Mucosa of gallbladder (tissue), 1 donor: ENCODE measurements around the gene BAX. TPM values are rescaled to one million over a fixed set of nuclear protein-coding genes. Genes with fewer than 3 reads are reported as not detected.
A peak's percentile ranks its signal among the peaks of the same experiment; 100 is the strongest.

ENCODE experiments used
- DNase-seq: peaks from one replicate; pipeline ENCODE4 v3.0.0-alpha.2; 2020; ENCODE audit warnings: low spot score
- total RNA-seq: library from RNA; stranded (reverse); gene quantifications from one replicate; pipeline ENCODE4 v1.2.1, GENCODE V29; 2021
- donor health status: DM: no; HTN: no; CAD: no.

The BAX gene
- total RNA-seq, 1 donor from 2014 or later, result 110 TPM

DNA sequence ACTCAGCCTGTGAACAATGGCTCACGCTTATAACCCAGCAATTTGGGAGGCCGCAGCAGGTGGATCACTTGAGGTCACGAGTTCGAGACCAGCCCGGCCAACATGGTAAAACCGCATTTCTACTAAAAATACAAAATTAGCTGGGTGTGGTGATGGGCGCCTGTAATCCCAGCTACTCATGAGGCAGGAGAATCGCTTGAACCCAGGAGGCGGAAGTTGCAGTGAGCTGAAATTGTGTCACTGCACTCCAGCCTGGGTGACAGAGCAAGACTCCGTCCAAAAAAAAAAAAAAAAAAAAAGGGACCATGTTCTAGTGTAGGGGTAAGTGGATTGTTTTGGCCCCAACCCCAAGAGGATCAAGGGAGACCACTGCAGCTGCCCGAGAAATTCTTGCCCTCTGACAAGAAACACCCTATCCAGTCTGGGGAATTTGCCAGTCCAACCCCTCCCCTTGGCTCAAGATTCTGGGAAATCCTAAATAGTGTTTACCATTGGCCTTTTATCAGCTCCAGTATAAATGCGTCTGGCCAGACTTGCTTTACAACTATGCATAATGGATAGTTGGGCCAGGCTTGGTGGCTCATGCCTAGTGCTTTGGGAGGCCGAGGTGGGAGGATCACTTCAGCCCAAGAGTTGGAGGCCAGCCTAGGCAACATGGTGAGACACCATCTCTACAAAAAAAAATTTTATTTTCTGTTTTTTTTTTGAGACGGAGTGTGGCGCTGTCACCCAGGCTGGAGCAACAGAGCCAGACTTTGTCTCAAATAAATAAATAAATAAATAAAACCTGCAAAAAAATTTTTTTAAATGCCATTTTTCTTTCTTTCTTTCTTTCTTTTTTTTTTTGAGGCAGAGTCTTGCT lies 26.3 kb upstream of the BAX start:
- DNase-seq, result no peak

GRCh38 chr19:48933382-48933932 lies 21.2 kb upstream of the BAX start, which contains the start of gene DHDH:
Gene DHDH (plus strand): TSS chr19:48933699. CDS start chr19:48933722, 23 bp downstream.
- peak; percentile 84 for DNase-seq

- no peak for DNase-seq
These were observed 19.8 kb upstream of the BAX start for GRCh38 chr19:48934837-48935236.

GRCh38 chr19:48935864-48936263 lies 18.8 kb upstream of the BAX start:
- no peak for DNase-seq

- no peak for DNase-seq
These were observed 16.4 kb upstream of the BAX start for GRCh38 chr19:48938256-48938655.

DNA sequence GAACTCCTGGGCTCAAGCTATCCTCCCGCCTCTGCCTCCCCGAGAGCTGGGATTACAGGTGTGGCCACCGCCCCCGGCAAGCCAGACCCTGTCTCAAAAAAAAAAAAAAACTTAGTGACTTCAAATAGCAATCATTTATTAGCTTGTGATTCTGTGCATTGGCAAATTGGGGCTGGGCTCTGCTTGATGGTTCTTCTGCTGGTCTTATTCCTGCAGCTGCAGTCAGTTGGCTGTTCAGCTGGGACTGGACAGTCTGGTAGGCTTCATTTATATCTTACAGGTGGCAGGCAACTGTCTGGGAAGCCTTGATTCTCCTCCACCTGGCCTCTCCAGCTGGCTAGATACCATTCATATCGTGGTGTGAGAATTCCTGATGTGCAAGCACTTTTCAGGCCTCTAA lies 13.8 kb upstream of the BAX start:
- no peak for DNase-seq

GRCh38 chr19:48943081-48943480 lies 11.6 kb upstream of the BAX start:
- no peak for DNase-seq

GRCh38 chr19:48945415-48945814 lies 9.3 kb upstream of the BAX start:
- DNase-seq, result no peak

DNA sequence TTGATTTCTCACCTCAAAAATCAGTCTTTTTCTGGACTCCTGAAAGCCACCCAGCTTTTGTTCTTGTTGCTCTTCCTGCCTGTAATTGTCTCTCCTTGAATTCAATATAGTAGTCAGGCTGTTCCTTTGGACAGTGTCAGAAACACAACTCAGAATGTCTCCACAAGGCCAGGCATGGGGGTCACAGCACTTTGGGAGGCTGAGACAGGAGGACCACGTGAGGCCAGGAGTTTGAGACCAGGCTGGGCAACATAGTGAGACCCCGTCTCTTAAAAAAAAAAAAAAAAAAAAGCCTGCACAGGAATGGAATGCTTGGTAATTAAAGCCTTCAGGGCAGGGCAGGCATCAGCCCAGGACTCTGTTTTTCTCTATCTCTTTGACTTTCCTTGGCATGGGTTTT lies 8.9 kb upstream of the BAX start:
- DNase-seq, result no peak

DNA sequence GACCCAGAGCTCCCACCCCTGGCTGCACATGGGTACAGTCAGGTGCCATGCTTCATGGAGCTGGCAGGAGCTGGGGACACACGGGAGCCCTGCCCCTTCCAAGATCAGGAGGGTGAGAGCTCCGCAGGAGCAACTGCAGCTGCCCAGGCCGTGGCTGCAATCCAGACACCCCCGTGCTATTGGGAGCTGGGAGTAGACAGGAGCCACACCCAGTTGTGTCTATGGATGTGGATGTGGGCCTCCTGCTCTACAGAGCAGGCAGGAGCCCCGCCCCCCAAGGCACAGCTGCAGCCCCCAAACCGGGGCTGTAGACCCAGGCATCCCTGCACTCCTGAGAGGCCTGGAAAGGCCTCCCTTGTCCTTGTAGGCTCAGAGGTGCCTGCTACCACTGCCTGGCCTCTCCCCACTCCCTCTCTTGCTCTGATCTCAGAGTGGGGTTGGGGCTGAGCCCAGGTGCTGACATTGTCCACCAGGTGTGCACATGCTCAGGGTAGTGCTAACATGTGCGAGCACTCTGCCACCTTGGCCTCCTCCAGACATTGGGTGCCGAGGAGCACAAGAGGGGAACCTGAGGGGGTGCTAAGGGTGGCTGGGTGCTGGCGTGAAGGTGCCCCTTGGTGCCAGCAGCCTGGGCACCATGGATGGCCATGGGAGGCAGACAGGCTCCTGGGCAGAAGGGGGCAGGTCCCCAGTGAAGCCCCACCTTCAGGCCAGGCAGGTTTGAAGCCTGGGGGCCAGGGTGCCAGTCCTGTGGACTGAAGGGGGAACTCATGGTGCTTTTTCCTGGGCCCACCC lies 8.0 kb upstream of the BAX start:
- DNase-seq, result no peak

DNA sequence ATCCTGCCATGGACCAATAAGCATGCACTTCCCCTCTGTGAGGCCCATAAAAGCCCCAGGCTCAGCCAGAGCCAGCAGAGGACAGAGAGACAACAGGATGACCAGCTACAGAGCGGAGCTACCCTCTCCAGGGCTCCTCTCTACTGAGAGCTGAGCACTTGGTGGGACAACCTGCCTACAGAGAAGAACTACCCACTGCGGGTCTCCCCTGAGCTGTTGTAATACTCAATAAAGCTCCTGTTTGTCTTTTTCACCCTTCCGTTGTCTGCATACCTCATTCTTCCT lies 7.5 kb upstream of the BAX start:
- DNase-seq, result no peak

DNA sequence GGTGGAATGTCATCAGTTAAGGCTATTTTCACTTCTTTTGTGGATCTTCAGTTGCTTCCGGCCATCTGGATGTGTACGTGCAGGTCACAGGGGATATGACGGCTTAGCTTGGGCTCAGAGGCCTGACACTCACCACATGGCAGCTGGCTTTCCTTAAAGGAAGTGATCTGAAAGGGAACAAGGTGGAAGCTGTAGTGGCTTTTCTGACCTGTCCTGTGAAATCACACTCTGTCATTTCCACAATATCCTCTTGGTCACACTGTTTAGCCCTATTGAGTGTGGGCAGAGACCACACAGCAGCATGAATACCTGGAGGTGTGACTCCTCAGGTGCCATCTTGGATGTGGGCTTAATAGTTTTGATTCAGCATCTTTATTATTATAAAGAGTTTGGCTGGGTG lies 4.5 kb upstream of the BAX start:
- no peak for DNase-seq

DNA sequence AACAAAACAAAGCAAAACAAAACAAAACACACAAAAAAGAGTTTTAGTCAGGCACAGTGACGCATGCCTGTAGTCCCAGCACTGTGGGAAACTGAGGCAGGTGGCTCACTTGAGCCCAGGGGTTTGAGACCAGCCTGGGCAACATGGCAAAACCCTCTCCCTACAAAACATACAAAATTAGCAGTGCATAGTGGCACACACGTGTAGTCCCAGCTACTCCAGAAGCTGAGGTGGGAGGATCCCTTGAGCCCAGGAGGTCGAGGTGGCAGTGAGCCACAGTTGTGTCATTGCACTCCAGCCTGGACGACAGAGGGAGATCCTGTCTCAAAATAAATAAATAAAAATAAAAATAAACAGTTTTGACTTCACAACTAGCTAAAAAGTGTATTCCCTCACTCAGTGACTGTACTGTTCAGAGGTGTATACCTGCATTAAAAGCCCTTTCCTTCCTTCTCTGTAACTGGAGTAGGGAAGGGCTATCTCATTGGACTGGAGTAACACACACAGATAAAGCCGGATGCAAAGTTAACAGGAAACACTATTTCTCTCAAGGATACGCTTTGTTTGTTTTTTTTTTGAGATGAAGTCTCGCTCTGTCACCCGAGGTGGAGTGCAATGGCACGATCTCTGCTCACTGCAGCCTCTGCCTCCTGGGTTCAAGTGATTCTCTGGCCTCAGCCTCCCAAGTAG lies 3.7 kb upstream of the BAX start:
- no peak for DNase-seq

- no peak for DNase-seq
These were observed 1.5 kb upstream of the BAX start for GRCh38 chr19:48953141-48953540.

DNA sequence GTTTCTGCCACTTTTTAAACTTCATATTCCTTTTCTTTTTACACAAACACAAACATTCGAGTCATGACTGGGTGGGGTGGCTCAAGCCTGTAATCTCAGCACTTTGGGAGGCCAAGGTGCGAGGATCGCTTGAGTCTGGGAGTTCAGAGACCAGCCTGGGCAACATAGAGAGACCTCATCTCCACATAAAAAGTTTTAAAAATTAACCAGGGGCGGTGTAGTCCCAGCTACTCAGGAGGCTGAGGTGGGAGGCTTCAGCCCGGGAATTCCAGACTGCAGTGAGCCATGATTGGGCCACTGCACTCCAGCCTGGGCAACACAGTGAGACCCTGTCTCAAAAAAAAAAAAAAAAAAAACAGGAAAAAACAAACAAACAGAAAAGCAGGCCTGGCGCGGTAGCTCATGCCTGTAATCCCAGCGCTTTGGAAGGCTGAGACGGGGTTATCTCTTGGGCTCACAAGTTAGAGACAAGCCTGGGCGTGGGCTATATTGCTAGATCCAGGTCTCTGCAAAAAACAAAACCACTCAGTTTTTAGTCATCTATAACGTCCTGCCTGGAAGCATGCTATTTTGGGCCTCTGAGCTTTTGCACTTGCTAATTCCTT lies 583 bp upstream of the BAX start:
- no peak for DNase-seq

- no peak for DNase-seq
These were observed 758 bp downstream of the BAX start for GRCh38 chr19:48955308-48955958.

GRCh38 chr19:48958006-48958405 lies 3.3 kb downstream of the BAX start:
- no peak for DNase-seq

DNA sequence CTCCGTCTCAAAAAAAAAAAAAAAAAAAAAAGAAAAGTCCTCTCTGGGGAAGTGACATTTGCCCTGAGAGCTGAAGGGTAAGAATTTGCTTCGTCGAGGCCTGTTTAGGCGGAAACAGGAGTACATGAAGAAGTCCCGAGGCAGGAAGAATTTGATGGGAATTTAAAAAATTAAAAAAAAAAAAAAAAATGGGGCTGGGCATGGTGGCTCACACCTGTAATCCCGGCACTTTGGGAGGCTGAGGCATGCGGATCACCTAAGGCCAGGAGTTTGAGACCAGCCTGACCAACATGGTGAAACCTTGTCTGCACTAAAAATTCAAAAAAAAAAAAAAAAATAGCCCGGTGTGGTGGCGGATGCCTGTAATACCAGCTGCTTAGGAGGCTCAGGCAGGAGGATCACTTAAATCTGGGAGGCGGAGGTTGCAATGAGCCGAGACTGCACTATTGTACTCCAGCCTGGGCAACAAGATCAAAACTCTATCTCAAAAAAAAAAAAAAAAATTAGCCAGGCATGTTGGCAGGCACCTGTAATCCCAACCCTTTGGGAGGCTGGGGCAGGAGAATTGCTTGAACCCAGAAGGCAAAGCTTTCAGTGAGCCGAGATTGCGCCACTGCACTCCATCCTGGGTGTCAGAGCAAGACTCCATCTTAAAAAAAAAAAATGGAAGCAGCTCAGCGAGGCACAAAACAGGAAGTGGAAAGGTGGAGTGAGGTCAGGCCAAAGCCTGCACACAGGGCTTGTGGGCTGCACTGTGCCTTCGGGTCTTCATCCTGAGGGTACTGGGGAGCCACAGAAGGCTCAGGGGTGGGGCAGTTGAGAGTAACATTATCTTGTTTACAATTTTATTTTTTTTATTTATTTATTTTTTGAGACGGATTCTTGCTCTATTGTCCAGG lies 4.9 kb downstream of the BAX start:
- DNase-seq, result no peak

DNA sequence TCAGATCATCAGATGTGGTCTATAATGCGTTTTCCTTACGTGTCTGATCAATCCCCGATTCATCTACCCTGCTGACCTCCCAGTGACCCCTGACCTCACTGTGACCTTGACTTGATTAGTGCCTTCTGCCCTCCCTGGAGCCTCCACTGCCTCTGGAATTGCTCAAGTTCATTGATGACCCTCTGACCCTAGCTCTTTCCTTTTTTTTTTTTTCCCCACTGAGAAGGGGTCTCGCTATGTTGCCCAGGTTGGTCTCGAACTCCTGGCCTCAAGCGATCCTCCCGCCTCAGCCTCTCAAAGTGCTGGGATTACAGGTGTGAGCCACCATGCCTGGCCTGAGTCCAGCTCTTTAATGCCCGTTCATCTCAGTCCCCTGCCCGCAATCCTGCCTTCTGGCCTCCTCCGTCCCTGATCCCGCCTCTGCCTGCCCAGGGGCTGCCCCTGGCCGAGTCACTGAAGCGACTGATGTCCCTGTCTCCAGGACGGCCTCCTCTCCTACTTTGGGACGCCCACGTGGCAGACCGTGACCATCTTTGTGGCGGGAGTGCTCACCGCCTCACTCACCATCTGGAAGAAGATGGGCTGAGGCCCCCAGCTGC lies 6.5 kb downstream of the BAX start:
- DNase-seq, result no peak

- DNase-seq, result no peak
These were observed 7.0 kb downstream of the BAX start for GRCh38 chr19:48961673-48962028.
